ENCODE data around the gene TMEM132C.

Gene TMEM132C

GRCh38 chr12:128531170-128531569, 264.2 kb downstream of the TMEM132C start:
- Histone ChIP-seq H2AFZ (ENCODE audit: low read depth, low read length, severe bottlenecking) (no peak overlapping the region), H3K9ac (ENCODE audit: low read length) (no peak overlapping the region), H3K4me2 (ENCODE audit: low read depth, low read length, poor library complexity, severe bottlenecking) (no peak overlapping the region), H3K4me3 (ENCODE audit: insufficient read depth, low read length, poor library complexity, severe bottlenecking) (no peak overlapping the region), H4K20me1 (ENCODE audit: low read depth, low read length) (no peaks in the 10 kb centered on the region), H3K27ac (ENCODE audit: low read depth, low read length) (no peak overlapping the region), H3K36me3 (ENCODE audit: low read length) (no peaks in the 10 kb centered on the region), H3F3A (ENCODE audit: insufficient read depth) (peaks cover 17% of the 10 kb centered on the region), H3K9me3 (ENCODE audit: insufficient read depth, low read length) (no peaks in the 10 kb centered on the region), H3K79me2 (ENCODE audit: insufficient read depth, low read length) (no peaks in the 10 kb centered on the region), H3K27me3 (ENCODE audit: low read length) (no peaks in the 10 kb centered on the region), H3K9me2 (replicated peaks; ENCODE audit: insufficient read depth, low read length) (no peaks in the 10 kb centered on the region)
- peak; percentile 61 for TF ChIP-seq CTCF (IDR thresholded peaks at IDR 0.05; ENCODE audit: insufficient read depth, low read length, poor library complexity, severe bottlenecking)
- no peak for TF ChIP-seq EZH2phosphoT487 (conservative IDR thresholded peaks at IDR 0.05; ENCODE audit: low read length)

- Histone ChIP-seq H3K9me3 (ENCODE audit: insufficient read depth, low read length) (no peaks in the 10 kb centered on the region), H3F3A (ENCODE audit: insufficient read depth) (peaks cover 17% of the 10 kb centered on the region), H2AFZ (ENCODE audit: low read depth, low read length, severe bottlenecking) (peak overlapping the region; percentile 62), H3K9me2 (replicated peaks; ENCODE audit: insufficient read depth, low read length) (no peaks in the 10 kb centered on the region), H3K4me3 (ENCODE audit: insufficient read depth, low read length, poor library complexity, severe bottlenecking) (peak overlapping the region; percentile 34), H3K36me3 (ENCODE audit: low read length) (no peaks in the 10 kb centered on the region), H3K79me2 (ENCODE audit: insufficient read depth, low read length) (no peaks in the 10 kb centered on the region), H4K20me1 (ENCODE audit: low read depth, low read length) (no peaks in the 10 kb centered on the region), H3K4me2 (ENCODE audit: low read depth, low read length, poor library complexity, severe bottlenecking) (peak overlapping the region; percentile 65), H3K27ac (ENCODE audit: low read depth, low read length) (peak overlapping the region; percentile 95), H3K27me3 (ENCODE audit: low read length) (no peaks in the 10 kb centered on the region), H3K9ac (ENCODE audit: low read length) (peak overlapping the region; percentile 41; the same call in 1 of the 2 replicates)
- no peak for TF ChIP-seq EZH2phosphoT487 (conservative IDR thresholded peaks at IDR 0.05; ENCODE audit: low read length)
- TF ChIP-seq CTCF (IDR thresholded peaks at IDR 0.05; ENCODE audit: insufficient read depth, low read length, poor library complexity, severe bottlenecking): no peak
These were observed 267.9 kb downstream of the TMEM132C start for GRCh38 chr12:128534906-128535305.

GRCh38 chr12:128536810-128537209, 269.8 kb downstream of the TMEM132C start:
- no peaks in the 10 kb centered on the region for H3K9me2 ChIP-seq (replicated peaks; ENCODE audit: insufficient read depth, low read length)
- no peak overlapping the region for H2AFZ ChIP-seq (ENCODE audit: low read depth, low read length, severe bottlenecking)
- no peaks in the 10 kb centered on the region for H3K79me2 ChIP-seq (ENCODE audit: insufficient read depth, low read length)
- H3K27me3 ChIP-seq (ENCODE audit: low read length): no peaks in the 10 kb centered on the region
- H3K27ac ChIP-seq (ENCODE audit: low read depth, low read length): peak overlapping the region; percentile 33
- no peak overlapping the region for H3K9ac ChIP-seq (ENCODE audit: low read length)
- TF ChIP-seq CTCF (IDR thresholded peaks at IDR 0.05; ENCODE audit: insufficient read depth, low read length, poor library complexity, severe bottlenecking) (no peak), EZH2phosphoT487 (conservative IDR thresholded peaks at IDR 0.05; ENCODE audit: low read length) (no peak)
- no peaks in the 10 kb centered on the region for H4K20me1 ChIP-seq (ENCODE audit: low read depth, low read length)
- H3K4me3 ChIP-seq (ENCODE audit: insufficient read depth, low read length, poor library complexity, severe bottlenecking): no peak overlapping the region
- no peaks in the 10 kb centered on the region for H3K9me3 ChIP-seq (ENCODE audit: insufficient read depth, low read length)
- no peak overlapping the region for H3K4me2 ChIP-seq (ENCODE audit: low read depth, low read length, poor library complexity, severe bottlenecking)
- no peaks in the 10 kb centered on the region for H3K36me3 ChIP-seq (ENCODE audit: low read length)
- H3F3A ChIP-seq (ENCODE audit: insufficient read depth): peaks cover 16% of the 10 kb centered on the region
